GM21526 (cell line): ENCODE measurements around the gene RAB23.
"Not testable (repeated sequence)": the region's sequence is repeated elsewhere in the genome, so short reads cannot be mapped to it uniquely, and the experiment has no call there.

Experiments used
- ATAC-seq: cut with Tn5 transposase; IDR thresholded peaks from one replicate; pipeline ENCODE4 v1.9.1; 2021; ENCODE audit warnings: moderate library complexity; ENCODE audit not compliant: unreplicated experiment, low FRiP score

RAB23 gene

DNA sequence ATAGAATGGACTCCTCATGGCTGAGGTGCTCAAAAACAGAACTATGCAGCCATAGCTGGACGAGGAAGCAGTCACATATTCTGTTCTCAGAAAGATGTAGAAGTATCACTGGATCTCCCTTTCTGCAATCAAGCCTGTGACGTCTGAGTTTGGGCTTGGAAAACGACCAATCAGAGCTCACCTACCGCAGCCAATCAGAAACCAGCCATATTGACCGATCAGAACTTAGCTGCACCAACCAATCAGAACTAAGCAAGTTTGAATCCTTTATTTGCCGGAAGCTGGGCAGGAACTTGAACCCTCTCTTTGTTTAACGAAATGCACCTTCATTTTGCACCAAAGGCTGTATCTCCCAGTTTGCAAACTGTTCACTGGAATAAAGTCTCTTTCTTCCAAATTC lies 21.8 kb upstream of the RAB23 start:
- ATAC-seq = no peak

DNA sequence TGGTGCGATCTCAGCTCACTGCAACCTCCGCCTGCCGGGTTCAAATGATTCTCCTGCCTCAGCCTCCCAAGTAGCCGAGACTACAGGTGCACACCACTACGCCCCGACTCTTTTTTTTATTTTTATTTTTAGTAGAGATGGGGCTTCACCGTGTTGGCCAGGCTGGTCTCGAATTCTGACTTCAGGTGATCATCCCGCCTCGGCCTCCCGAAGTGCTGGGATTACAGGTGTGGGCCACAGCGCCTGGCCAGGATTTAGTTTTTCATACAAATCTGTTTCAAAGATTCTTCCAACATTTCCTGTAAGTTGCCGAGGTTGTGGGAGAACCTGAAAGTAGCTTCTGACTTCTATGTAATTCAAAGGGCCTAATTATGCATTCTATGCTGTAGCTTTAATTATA lies 21.4 kb upstream of the RAB23 start:
- ATAC-seq = not testable (repeated sequence)

DNA sequence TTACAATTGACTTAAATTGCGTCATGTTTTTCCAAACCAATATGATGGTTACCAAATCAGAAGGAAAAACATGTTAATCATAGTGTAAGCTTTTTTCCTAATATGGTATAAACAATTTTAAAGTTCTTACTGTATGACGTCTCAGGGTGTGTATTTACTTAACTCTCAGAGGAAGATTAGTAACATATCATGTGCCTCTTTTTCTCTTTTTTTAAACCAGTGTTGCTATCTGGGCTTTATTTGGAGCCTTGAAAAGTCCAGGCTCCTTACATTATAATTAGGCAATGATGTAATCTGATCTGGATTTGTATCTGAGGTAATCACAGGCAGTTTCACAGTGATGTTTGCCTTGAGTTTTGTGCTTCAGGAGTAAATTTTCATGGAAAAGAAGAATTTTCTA lies 20.4 kb upstream of the RAB23 start:
- no peak for ATAC-seq

DNA sequence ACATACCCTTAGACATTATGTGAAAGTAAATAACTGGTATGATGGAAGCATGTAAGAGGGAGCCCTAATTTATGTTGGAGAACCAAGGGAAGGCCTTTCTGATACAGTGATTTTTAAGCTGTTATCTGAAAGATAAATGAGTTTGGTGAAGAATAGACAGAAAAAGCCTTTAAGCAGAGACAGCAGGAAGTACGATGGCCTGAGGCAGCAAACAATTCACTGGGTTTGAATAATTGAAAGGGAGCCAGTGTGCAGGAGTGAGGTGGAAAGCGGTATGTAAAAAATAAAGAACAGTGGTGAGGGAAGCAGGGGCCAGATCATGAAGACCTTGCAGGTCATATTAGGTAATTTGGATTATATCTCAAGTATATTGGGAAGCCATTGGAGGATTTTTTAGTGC lies 4.1 kb upstream of the RAB23 start:
- no peak for ATAC-seq

DNA sequence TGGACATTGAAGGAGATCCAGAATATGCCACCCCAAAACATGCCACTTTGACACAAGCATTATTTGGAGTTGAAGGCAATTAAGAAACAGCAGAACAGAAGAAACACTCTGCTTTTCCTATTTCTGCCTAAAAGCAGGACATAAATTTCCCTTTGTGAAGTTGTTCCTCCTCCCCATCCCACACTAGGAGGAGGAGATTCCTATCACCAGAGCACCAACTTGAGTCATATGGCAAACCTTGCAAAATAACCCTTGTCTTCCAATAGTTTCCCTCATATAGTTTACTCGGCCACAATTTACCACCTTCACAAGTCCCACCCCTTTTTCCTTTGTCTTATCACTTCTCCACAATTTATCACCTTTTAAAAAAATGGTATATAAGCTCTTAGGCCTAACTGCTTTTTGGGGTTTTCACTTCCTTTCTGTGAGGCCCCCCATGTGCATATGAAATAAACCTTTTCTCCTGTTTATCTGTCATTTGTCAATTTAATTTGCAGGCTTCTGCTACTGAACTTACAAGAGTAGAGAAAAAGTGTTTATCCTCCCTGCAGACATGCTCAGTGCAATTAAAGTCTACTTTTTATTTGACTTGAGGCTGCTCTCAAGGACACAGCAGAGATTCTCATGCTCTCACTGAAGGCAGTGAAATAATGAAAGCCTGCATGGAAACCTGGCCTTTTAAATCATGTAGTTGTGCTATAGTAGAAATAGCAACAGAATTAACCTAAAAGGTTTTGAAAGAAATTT lies 2.8 kb upstream of the RAB23 start:
- no peak for ATAC-seq

DNA sequence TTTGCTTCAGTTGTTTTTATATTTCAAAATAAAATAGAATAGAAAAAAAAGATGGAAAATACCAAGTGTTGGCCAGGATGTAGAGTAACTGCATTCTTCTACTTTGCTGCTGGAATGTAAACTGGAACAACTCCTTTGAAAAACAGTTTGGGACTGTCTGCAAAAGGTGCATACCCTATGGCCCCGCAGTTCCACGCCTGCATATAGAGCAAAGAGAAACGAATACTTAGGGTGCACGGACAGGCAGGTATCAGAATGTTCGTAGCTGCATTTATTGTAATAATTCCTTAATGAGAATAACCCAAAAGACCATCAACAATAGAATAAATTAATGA lies 603 bp upstream of the RAB23 start:
- ATAC-seq = no peak

DNA sequence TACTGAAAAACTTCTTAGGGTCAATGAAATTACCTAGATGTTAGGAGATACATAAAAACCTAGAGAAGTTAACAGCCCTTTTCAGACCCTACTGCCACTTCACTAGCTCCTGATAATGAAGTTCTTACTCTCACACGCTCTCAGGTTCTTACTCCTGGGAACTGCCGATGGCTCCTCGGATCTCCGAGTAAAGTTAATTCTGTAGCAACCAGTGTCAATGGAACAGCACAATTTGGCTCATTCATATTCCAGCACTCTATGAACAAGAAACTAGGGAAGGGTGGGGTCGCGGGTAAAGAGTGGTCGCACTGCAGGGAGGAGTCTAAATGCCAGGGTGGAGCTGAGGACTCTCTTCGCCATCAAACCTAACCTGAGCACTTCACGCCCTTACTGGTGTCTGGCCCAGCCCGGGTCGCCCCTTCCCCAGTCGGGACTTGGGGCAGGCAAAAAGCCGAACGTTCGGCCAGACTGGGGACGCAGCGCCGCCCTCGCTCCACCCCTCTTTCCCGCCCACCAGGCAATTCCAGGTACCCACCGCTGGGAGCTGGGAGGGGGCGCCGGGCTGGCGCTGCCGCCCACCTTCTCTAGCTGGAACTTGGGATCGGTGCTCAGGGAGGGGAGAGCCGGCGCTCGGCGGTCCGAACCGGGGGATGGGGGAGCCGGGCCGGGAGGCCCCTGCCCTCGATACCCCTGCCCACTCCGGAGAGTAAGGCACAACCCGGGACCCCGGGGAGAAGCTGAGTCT lies 744 bp downstream of the RAB23 start:
- peak; percentile 73 for ATAC-seq

DNA sequence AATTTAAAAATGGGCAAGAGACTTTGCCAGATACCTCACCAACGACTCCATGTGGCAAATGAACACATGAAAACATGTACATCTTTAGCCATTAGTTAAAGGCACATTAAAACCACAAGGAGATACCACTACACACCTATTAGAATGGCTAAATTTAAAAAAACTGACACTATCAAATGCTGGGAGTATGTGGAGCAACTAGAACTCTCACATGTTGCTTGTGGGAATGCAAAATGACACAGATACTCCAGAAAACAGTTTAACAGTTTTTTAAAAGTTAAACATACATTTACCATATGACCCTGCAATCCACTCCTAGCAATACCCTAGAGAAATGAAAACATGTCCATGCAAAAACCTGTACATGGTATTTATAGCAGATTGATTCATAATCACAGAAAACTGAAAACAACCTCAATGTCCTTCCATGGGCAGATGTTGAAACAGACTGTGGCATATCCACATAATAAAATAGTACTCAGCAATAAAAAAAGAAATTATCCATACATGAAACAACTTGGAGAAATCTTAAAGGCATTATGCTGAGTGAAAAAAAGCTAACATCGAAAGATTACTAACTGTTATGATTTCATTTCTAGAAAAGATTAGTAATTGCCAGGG lies 1.9 kb downstream of the RAB23 start:
- ATAC-seq = no peak

DNA sequence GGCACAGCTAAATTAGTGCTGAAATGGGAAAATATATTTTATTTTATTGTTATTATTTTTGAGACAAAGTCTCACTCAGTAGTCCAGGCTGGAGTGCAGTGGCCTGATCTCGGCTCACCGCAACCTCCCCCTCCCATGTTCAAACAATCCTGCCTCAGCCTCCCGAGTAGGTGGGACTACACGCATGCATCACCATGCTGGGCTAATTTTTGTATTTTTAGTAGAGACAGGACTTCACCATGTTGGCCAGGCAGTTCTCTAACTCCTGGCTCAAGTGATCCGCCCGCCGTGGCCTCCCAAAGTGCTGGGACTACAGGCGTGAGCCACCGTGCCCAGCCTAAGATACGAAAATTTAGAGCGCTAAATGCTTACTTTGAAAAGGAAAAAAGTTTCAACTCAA lies 4.8 kb downstream of the RAB23 start:
- no peak for ATAC-seq

DNA sequence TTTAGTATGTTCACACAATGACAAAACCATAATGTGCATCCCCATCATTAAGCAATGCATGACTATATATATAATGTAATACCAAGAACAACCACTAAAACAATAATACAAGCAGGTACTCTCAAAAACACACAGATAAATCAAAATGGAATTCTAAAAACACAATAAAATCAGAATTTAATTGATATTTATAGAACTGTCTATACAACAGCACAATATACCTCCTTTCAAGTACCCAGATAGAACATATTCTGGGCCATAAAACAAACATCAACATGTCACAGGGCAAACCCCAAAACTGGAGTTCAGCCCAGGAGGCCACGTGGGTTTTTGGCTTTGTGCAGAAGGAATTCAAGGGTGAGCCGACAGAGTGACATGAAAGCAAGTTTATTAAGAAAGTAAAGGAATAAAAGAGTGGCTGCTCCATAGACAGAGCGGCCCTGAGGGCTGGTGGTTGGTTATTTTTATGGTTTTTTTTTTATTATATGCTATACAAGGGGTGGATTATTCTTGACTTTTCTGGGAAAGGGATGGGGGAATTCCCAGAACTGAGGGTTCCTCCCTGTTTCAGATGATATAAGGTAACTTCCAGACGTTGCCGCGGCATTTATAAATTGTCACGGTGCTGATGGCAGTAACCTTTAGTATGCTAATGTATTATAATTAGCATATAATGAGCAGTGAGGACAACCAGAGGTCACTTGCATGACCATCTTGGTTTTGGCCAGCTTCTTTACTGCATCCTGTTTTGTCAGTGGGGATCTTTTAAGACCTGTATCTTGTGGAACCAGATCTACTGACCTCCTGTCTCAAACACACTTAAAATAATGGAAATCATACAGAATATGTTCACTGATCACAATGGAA lies 5.6 kb downstream of the RAB23 start:
- ATAC-seq = no peak

DNA sequence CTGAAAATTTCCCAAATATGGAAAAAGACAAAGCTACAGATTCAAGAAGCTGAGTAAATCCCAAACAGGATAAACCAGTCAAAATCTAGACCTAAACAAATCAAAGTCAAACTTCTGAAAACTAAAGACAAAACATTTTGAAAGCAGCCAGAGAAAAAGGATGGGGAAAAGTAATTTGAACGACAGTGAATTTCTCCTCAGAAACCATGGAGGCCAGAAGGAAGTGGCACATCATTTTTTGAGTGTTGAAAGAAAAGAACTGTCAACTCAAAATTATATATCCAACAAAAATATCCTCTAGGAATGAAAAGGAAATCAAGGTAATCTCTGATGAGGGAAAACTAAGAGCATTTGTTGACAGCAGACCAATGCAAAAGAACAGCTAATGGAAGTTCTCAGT lies 6.8 kb downstream of the RAB23 start:
- no peak for ATAC-seq

DNA sequence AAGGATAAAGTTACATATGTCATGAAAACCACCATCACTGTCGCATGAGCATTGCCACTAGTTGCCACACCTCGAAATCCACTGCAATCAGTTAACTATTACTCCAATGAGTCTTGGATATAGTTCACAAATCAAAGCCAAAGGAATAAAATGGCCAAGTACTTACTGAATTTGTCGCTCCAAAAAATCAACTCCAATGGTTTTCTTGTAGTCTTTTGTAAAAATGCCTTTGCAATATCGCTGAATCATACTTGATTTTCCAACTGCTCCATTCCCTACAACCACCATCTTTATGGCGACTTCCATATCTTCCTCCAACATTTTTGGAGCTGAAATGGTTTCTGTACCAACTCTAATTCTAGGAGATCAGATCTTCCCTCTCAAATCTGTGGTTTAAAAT lies 12.0 kb downstream of the RAB23 start:
- ATAC-seq = no peak

DNA sequence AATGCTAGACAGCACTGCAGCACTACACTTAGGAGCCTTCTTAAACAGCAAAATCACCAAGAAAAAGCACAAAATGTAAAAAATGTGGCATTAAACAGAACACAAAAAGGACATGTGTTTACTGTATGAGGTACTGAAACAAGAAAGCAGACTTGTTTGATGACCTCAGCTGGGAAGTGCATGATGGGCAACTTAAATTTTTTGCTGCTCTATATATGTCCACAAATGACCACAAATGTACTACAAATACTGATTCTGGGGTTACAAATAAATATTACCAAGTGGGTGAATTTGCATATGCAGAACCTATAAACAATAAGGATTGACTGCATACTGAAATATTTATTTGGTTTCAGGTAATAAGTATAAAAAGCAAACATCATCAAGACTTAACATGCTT lies 13.1 kb downstream of the RAB23 start:
- ATAC-seq = no peak

DNA sequence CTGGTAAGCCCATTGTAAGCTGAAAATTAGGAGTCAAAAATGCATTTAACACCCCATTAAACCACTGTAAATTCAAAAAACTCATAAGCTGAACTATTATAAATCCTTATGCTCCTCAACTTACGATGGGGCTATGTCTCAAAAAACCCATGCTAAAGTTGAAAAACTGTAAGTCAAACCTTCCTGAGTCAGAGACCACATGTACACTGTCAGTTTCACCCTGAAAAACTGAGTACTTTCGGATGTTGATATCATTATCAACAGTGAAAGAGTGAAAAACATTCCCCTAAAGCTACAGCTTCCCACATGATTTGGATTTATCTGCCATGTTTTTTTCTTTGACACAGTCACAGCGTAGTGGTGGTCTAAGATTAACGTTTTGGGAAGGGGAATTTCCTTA lies 14.2 kb downstream of the RAB23 start:
- ATAC-seq = no peak

DNA sequence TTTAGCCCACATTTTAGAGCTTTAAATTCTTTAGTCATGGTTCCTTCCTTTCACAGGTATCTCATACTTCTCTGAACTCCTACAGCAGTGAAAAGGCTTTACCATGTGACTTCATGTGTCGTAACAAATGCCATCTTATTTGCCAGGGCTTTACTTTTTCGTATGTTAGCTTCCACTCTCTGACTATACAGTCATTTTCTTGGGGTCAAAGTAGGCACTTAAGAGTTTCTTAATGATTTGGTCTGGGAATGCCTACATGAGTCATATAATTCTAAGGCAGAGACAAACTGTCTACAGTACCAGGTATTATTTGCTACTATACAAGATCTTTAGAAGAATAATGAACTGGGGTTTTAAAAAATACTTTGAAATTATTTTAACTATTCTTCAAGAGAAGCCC lies 15.0 kb downstream of the RAB23 start:
- ATAC-seq = no peak

DNA sequence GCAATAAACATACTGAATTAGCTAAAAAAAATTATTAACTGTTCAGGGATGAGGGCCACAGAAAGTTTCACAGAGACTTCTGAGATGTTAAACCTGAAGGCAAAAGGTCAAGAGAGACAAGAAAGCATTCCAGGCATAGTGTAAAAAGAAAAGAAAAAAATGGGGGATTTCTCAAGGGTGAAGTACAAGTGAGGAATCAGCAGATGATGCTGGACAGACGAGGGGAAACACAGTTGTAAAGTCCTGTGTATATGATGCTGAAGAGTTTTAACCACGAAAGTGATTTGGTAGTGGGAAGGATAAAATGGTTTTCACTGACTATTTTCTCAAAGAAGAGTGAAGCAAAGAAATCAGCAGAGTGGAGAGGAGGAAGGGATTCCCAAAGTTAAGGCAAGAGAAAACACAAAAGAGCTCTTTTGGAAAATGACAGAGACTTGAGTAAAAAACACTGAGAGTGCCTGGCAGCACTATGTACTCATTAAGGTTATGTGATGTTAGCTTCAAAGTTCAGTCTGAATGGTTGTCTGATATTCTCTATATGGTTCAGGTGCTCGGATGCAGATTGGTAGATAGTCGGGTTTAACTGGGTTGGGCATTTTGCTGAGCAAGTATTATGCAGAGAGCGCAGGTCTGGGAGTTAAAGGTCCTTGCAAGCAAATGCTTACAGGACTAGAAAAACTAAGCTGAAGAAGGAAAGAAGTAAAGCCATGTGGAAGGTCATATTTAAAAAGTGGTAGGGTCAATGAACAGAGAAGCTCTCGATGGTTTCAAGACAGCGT lies 16.4 kb downstream of the RAB23 start:
- no peak for ATAC-seq

DNA sequence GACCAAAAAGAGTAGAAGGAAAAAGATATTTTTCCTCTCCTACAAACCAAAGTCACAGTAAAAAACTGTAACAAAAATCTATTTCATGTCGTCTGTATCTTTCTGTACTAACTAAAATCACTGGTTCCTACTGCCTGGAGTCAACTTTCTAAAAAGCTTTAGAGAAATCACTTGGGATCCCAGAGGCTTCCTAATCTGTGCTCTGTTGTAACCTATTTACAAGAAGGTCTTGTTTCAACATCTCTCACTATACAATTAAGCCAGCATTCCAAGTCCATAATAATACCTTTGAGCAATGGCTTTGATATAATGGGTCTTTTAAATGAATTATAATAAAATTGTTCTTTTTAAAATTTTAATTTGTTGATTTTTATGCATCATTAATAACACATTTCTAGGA lies 20.4 kb downstream of the RAB23 start:
- no peak for ATAC-seq

DNA sequence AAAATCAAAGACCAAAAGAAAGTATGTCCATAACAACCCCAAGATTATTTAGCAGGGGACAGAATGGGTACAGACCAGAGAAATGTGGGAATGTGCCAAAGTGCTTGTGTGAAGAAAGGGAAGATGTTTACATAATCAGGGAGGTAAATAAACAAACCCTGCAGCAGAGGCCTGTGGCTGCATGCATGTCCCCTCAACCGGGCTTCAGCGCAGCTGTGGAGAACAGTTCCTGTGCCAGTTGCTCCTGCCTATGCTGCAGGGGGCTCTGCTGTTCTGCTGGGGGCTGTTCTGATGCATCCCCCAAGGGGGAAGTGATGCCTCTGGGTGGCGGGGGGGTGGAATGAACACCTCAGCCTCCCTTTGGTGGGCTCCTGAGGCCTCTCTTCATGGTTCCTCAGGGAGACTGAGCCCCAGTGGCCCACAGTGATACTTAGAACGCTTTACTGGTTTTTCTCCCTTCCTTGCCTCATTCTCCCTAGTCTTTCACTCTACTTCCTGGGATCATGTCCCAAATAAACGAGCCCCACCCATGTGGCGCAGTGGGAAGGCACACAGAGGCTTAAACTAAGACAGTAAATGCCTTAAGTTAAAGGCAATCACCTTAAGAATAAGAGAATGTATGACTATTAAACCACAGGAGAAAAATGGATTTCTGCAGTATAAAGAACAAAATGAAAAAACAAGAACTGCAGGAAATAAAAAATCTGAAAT lies 23.0 kb downstream of the RAB23 start:
- ATAC-seq = no peak

DNA sequence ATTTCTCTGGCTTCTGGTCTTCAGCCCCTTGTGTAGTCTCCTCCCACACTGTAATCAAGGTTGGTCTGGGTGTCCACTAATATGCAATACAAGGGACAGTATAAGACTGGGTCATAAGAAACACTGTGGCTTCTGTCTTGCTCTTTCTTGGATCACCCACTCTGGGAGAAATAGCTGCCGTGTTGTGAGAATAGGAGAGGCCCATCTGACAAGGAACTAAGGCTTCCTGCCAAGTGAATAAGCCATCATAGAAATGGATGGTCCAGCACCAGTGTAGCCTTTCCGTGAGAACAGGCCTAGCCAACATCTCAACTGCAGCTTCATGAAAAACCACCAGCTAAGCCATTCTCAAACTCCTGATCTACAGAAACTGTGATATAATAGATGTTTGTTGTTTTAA lies 26.6 kb downstream of the RAB23 start:
- no peak for ATAC-seq

DNA sequence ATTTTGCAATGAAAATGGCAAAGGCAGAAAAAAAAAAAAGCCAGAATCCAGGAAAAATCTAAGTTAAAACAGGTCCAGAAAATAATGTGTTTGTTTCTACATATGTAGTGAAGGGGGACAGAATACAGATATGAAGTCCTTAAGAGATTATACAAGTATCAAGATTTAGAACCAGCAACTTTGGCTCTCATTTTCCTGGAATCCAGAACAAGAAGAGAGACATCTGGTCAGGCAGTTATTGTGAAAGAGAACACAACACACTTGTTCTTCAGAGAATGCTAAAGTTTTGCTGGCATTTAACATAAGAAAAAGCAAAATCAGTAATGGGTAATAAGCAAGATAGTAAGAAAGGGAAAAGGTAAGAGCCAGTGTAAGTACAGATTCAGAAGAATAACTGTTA lies 28.9 kb downstream of the RAB23 start:
- no peak for ATAC-seq
